Dendritic cell treated with granulocyte-macrophage colony-stimulating factor and Interleukin-4, amounts not matched to agents 40 ng/mL and 50 ng/mL, for 4 days (primary cell): ENCODE measurements around the gene KIAA2012.

Source experiments
- H3K27ac Mint-ChIP-seq: one replicate; pipeline ENCODE4 v1.8.0; 2022; ENCODE audit warnings: mild to moderate bottlenecking, mixed read lengths
- H3K27me3 Mint-ChIP-seq: one replicate; pipeline ENCODE4 v1.8.0; 2022; ENCODE audit warnings: mild to moderate bottlenecking, mixed read lengths
- H3K36me3 Mint-ChIP-seq: one replicate; pipeline ENCODE4 v1.8.0; 2022; ENCODE audit warnings: low read depth, mixed read lengths
- H3K4me1 Mint-ChIP-seq: one replicate; pipeline ENCODE4 v1.8.0; 2022; ENCODE audit warnings: low read depth, mixed read lengths
- H3K4me3 Mint-ChIP-seq: one replicate; pipeline ENCODE4 v1.8.0; 2022; ENCODE audit warnings: mild to moderate bottlenecking, moderate library complexity, mixed read lengths
- H3K9me3 Mint-ChIP-seq: one replicate; pipeline ENCODE4 v1.8.0; 2022; ENCODE audit warnings: mixed read lengths
- intact Hi-C: fragments of 100-400 bp; cut with micrococcal nuclease; formaldehyde crosslinking; loops from one replicate; pipeline ENCODE4 v1.15.0; 2022

Gene KIAA2012

DNA sequence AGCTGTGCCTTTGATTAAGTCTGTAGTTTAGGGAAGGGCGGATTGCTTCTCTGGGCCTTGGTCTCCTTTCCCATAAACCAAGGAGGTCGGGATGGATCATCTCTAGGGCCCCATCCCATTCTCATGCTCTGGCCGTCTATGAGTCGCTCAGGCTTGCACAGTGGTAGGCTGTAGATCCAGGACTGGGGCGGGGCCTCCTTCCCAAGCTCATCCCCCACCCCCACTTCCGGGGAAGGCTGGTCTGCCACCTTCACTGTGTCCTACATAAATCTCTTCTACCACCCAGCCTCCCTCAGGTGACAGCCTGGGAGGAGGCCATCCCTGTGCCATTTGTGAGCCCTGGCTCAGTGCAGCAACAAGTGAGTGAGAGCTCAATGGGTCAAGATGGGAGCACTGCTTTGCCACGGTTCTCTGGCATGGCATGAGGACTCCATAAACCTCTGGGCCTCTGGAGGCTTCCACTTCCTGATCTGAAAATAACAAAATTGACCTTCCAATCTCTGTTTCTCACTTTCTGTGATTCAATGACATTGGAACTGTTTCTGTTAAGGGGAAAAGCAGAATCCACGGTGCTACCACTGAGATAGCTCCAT lies 96.9 kb downstream of the KIAA2012 start:
- Mint-ChIP-seq H3K9me3 (no peaks in the 10 kb centered on the region), H3K27ac (no peak overlapping the region), H3K4me1 (peaks cover 22% of the 10 kb centered on the region), H3K36me3 (no peaks in the 10 kb centered on the region), H3K27me3 (peaks cover 26% of the 10 kb centered on the region), H3K4me3 (no peak overlapping the region)
- intact Hi-C loops, result loop anchor here (10.0 kb wide), 1 partner anchor 935 kb away; no protein-coding TSS in a partner anchor

DNA sequence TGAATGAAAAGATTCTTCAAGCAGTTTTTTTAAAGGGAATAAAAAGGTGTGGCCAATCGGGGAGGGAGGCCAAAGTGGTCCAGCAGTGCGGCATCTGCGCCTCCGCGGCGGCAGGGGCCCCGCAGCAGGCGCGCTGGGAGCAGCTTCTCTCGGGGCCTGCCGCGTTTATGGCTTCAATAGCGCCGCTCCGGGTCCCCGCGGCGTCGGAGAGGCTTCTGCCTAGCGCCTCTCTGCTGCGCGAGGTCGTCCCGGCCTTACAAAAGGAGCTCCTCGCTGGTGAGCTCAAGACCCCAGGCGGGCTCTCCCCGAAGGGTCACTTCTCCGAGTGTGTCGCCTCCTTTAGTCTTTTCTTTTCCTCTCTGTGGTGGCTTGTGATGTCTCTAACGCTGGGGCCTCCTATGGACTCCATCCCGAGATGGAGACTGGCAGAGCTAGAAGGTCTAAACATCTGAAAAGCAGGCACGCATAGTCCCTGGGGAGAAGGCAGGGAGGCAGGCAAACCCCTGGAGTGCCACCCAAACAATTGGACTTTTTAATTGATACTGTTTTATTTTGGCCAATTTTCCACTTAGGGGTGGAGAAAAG lies 98.3 kb downstream of the KIAA2012 start:
- Mint-ChIP-seq H3K4me1 (peaks cover 22% of the 10 kb centered on the region), H3K36me3 (no peaks in the 10 kb centered on the region), H3K27ac (no peak overlapping the region), H3K27me3 (peaks cover 26% of the 10 kb centered on the region), H3K4me3 (peak overlapping the region; percentile 40), H3K9me3 (no peaks in the 10 kb centered on the region)
- intact Hi-C loops, result loop anchor here (10.0 kb wide), 1 partner anchor 937 kb away; no protein-coding TSS in a partner anchor

- Mint-ChIP-seq H3K4me1 (peaks cover 22% of the 10 kb centered on the region), H3K36me3 (no peaks in the 10 kb centered on the region), H3K27ac (peak overlapping the region; percentile 75), H3K4me3 (peak overlapping the region; percentile 45), H3K27me3 (peaks cover 26% of the 10 kb centered on the region), H3K9me3 (no peaks in the 10 kb centered on the region)
- intact Hi-C loops, result loop anchor here (10.0 kb wide), 1 partner anchor 938 kb away; no protein-coding TSS in a partner anchor
Measured at GRCh38 chr2:202172439-202173211, 99.6 kb downstream of the KIAA2012 start.

GRCh38 chr2:202178346-202178958 lies 105.4 kb downstream of the KIAA2012 start:
- Mint-ChIP-seq H3K27ac (no peak overlapping the region), H3K4me1 (no peaks in the 10 kb centered on the region), H3K36me3 (no peaks in the 10 kb centered on the region), H3K4me3 (no peak overlapping the region), H3K9me3 (no peaks in the 10 kb centered on the region), H3K27me3 (peaks cover 4% of the 10 kb centered on the region)
- intact Hi-C loops, result loop anchor here (1.0 to 10.0 kb wide), 5 partner anchors 74 to 944 kb away; no protein-coding TSS in a partner anchor

- intact Hi-C loops, result no loop called here
- Mint-ChIP-seq H3K27me3 (peaks cover 2% of the 10 kb centered on the region), H3K9me3 (no peaks in the 10 kb centered on the region), H3K27ac (no peak overlapping the region), H3K4me1 (no peaks in the 10 kb centered on the region), H3K4me3 (no peak overlapping the region), H3K36me3 (no peaks in the 10 kb centered on the region)
Measured at GRCh38 chr2:202184557-202184956, 111.5 kb downstream of the KIAA2012 start.

DNA sequence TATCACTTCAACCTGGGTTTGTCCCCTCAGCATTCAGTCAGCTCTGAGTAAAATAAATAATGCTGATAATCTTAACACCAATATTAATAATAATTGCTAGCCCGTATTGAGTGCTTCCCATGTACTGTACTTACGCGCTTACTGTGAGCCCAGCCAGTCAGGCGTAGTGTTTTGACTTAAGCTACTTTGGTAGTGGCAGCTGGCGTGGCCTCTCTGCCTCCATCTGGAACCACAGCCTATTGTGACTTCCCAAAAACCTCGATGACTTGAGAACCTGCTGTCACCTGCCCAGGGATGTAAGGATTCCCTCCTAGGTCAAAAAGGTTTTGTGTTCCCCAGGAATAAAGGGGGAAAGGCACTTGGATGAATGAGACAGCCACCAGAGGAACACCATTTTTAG lies 112.1 kb downstream of the KIAA2012 start:
- intact Hi-C loops, result no loop called here
- no peaks in the 10 kb centered on the region for H3K36me3 Mint-ChIP-seq
- H3K27ac Mint-ChIP-seq, result no peak overlapping the region
- no peak overlapping the region for H3K4me3 Mint-ChIP-seq
- no peaks in the 10 kb centered on the region for H3K9me3 Mint-ChIP-seq
- no peaks in the 10 kb centered on the region for H3K4me1 Mint-ChIP-seq
- peaks cover 2% of the 10 kb centered on the region for H3K27me3 Mint-ChIP-seq

- Mint-ChIP-seq H3K36me3 (no peaks in the 10 kb centered on the region), H3K4me1 (no peaks in the 10 kb centered on the region), H3K27ac (no peak overlapping the region), H3K27me3 (peaks cover 2% of the 10 kb centered on the region), H3K4me3 (no peak overlapping the region), H3K9me3 (no peaks in the 10 kb centered on the region)
- intact Hi-C loops, result no loop called here
Measured at GRCh38 chr2:202186641-202187202, 113.7 kb downstream of the KIAA2012 start.

GRCh38 chr2:202187570-202187969 lies 114.5 kb downstream of the KIAA2012 start:
- Mint-ChIP-seq H3K4me1 (no peaks in the 10 kb centered on the region), H3K9me3 (no peaks in the 10 kb centered on the region), H3K36me3 (no peaks in the 10 kb centered on the region), H3K27me3 (peaks cover 2% of the 10 kb centered on the region), H3K4me3 (no peak overlapping the region), H3K27ac (no peak overlapping the region)
- intact Hi-C loops, result no loop called here

DNA sequence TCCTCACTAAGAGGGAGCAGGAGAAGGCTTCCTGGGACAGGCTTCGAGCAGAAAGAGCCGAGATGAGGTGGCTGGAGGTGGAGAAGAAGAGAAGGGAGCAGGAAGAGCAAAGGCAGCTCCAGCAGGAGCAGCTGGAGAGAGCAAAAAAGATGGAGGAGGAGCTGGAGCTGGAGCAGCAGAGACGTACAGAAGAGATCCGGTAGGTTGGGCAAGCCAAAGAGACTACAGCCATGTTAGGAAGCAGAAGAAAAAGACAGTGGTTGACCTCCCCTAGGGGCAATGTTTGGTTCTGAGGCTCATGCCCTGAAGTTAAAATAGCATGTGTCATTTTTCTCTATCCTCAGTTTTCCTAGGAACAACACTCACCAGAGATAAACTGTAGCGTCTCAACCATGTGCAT lies 120.2 kb downstream of the KIAA2012 start:
- intact Hi-C loops, result no loop called here
- Mint-ChIP-seq H3K9me3 (no peaks in the 10 kb centered on the region), H3K4me3 (no peak overlapping the region), H3K36me3 (no peaks in the 10 kb centered on the region), H3K27me3 (no peaks in the 10 kb centered on the region), H3K4me1 (peaks cover 7% of the 10 kb centered on the region), H3K27ac (no peak overlapping the region)

DNA sequence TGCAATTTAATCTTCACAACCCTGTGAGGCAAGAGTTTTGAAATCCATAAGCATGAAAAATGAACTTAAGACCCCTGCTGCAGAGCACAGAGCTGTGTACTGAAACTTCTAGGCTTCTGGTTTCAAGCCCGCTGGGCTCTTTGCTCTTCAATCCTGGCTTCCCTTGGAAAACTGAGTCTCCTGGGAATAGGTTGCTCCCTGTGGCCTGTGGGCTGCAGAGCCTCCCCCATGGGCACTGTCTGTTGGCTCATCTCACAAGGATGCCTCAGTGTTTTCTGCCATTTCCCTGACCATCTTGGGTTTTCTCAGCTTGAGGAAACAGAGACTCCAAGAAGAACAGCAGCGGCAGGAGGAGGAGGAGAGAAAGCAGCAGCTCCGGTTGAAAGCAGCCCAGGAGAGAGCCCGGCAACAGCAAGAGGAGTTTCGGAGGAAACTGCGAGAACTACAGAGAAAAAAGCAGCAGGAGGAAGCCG lies 120.9 kb downstream of the KIAA2012 start:
- Mint-ChIP-seq H3K27me3 (no peaks in the 10 kb centered on the region), H3K4me1 (peaks cover 7% of the 10 kb centered on the region), H3K4me3 (no peak overlapping the region), H3K9me3 (no peaks in the 10 kb centered on the region), H3K36me3 (no peaks in the 10 kb centered on the region), H3K27ac (no peak overlapping the region)
- intact Hi-C loops, result no loop called here

- Mint-ChIP-seq H3K27me3 (no peaks in the 10 kb centered on the region), H3K4me1 (peaks cover 7% of the 10 kb centered on the region), H3K27ac (no peak overlapping the region), H3K36me3 (no peaks in the 10 kb centered on the region), H3K4me3 (no peak overlapping the region), H3K9me3 (no peaks in the 10 kb centered on the region)
- intact Hi-C loops, result no loop called here
Measured at GRCh38 chr2:202194418-202194817, 121.4 kb downstream of the KIAA2012 start.

DNA sequence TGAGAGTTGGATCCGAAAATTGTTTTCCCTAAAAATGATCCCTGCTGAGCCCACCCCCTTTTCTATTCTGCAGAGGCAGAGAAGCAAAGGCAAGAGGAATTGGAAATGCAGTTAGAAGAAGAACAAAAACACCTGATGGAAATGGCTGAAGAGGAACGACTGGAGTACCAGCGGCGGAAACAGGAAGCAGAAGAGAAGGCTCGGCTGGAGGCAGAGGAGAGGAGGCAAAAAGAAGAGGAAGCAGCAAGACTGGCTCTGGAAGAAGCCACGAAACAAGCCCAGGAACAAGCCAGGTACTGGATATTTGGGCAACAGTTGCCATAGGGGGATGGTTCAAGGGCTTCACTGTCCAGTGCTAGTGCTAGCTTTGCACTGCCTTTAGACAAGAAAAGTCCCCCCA lies 123.7 kb downstream of the KIAA2012 start:
- Mint-ChIP-seq H3K36me3 (no peaks in the 10 kb centered on the region), H3K27ac (no peak overlapping the region), H3K9me3 (no peaks in the 10 kb centered on the region), H3K4me3 (no peak overlapping the region), H3K4me1 (peaks cover 7% of the 10 kb centered on the region), H3K27me3 (no peaks in the 10 kb centered on the region)
- intact Hi-C loops, result no loop called here

DNA sequence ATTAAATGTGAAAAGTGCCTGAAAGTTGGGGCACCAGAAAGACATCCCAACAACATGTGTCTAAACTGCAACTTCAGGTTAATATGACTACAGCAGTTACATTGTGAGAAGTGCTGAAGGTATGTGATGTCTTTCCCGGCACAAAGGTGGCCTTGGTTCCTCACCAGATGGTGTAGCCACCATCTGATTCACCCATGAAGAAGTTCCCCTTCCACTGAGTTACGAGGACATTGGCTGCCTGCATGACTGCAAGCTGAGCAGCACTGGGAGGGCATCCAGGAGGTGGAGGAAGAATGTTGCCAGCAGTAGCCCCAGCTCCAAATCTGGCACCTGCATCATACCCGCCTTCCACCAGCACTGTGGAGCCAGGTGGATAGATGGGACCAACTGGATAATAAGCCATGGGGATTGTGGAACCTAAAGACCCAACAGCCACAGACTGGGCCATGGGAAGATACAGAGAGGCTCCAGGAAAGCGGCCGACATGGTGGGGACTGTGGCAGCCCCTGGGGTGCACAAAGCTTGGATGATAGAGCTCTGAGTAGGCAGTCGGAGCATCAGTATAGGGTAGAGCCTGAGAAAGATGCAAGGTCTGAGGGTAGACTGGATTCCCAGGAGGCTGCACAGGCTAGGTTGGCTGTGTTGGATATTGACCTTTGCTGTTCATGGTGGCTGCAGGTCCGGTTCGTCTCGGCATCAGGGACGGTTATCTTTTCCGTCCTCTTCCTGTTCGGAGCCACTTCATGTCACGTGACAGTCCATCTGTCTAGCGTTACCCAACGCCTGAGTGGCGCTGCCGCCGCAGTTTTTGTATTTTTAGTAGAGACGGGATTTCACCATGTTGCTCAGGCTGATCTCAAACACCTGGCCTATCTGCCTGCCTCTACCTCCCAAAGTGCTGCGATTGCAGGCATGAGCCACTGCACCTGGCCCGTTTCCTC lies 128.4 kb downstream of the KIAA2012 start:
- no peak overlapping the region for H3K27ac Mint-ChIP-seq
- H3K9me3 Mint-ChIP-seq, result no peaks in the 10 kb centered on the region
- H3K36me3 Mint-ChIP-seq, result peaks cover 25% of the 10 kb centered on the region
- no peaks in the 10 kb centered on the region for H3K27me3 Mint-ChIP-seq
- H3K4me1 Mint-ChIP-seq, result peaks cover 6% of the 10 kb centered on the region
- intact Hi-C loops, result no loop called here
- H3K4me3 Mint-ChIP-seq, result no peak overlapping the region
